SH-SY5Y (cell line): ENCODE data around the gene GSTM5.

Experiments used
- GATA2 ChIP-seq: IDR thresholded peaks from 2 replicates; pipeline ENCODE4 v1.6.1; 2011; ENCODE audit warnings: mild to moderate bottlenecking, low read depth, low read length
- GATA3 ChIP-seq: IDR thresholded peaks from 2 replicates; pipeline ENCODE4 v1.6.1; 2011; ENCODE audit warnings: low read depth, mild to moderate bottlenecking, low read length, moderate library complexity

GRCh38 chr1:109724933-109725332 is 12.9 kb downstream of the GSTM5 start:
- no peak for TF ChIP-seq GATA2
- TF ChIP-seq GATA3: no peak
